HG03064 (cell line): ENCODE results near the gene DDN.

Experiments
- ATAC-seq: cut with Tn5 transposase; IDR thresholded peaks from one replicate; pipeline ENCODE4 v1.9.1; 2021; ENCODE audit warnings: low read depth; ENCODE audit not compliant: unreplicated experiment

Gene DDN

DNA sequence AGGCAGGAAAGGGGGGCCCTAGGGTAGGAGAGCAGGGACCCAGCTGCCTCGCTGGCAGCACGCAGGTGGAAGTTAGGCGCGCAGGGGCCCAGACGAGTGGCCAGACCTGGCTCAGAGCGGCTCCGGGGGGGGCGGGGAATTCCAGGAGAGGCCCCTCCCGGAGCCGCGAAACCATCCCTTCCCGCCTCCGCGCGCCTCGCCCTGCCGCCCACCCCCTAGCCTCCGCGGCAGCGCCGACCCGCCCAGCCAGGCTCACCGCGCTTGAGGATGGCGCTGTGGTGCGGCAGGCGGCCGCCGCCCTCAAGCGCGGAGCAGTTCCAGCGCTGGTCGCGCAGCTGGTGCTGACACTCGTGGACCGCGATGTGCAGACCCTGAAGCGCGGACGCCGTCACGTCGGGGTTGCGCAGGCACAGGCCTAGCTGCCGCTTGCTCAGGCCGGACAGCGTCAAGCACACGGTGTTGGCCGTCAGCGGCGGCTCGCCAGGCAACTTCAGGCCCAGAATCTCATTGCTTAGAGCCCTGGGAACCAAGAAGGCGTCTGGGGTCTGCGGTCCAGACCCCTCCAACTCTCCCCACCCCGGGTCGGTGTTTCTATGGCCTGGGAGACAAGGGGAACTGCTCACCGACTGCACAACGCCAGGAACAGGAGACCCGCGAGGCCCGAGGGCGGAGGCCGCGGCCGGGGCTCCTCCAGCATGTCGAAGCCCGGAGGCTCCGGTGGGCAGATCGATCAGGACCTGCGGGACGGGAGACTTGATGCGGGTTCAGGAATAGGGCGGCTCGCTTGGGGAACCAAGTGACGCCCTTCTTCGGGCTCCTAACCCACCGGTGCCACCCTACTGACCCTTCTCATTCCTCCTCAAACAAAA is 29.1 kb downstream of the DDN start:
- ATAC-seq: no peak

- ATAC-seq: no peak
Measured at GRCh38 chr12:48969160-48969771, 29.9 kb downstream of the DDN start.

DNA sequence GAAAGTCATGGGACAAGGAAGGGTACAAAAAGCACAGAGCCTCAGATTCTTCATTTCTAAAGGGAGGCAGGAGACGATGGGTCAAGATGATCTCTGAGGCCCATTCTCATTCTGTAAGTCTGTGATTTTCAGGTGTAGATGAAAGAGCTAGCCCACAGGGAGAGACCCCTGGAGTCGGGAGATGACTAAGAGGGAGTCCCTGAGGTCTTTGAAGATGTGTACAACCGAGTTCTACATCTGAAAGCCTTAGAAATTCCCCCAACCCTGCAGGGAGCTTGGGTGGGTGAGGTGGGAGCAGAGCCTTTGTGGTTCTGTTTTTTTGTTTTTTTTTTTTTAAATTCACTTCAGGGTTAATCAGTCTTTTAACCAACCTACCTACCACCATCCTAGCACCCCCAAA is 30.7 kb downstream of the DDN start:
- no peak for ATAC-seq

- ATAC-seq: no peak
Measured at GRCh38 chr12:48967991-48968390, 31.2 kb downstream of the DDN start.

- no peak for ATAC-seq
Measured at GRCh38 chr12:48966177-48966895, 32.8 kb downstream of the DDN start.

DNA sequence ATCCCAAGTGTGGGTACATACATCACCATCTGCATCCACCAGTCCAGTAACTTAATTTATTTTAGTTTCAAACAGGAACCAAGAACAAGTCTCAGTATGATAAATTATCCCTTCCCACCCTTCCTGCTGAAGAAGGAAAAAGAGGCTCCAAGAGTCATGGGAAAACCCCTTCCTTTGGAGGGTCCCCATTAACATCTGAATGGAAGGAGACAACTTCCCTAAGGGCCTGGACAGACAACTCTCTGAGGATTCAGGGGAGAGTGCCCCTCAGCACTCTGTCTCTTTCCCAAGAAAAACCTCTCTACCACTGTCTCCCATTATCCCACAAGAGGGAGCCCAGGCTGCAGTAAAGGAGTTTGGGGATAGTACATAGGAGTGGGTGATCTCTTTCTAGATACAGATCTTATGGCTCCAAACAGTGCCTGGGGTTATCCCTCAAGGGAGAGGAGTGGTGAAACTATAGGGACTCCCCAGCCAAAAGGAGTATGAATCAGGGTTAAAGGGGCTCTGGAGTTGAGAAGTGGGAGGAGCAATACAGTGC is 33.8 kb downstream of the DDN start:
- ATAC-seq: no peak

DNA sequence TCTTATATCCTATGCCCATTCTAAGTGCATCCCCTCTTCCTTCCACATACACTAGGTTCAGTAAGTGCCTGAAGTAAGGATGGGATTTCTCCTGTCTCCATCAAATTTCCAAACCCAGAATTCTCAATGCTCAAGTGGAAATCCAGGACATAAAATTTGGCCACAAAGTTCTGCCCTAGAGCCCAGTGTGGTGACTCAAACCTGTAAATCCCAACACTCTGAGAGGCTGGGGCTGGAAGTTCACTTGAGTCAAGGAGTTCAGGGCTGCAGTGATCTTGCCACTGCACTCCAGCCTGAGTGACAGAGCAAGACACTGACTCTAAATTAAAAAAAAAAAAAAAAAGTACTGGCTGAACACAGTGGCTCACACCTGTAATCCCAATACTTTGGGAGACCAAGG is 37.4 kb downstream of the DDN start:
- no peak for ATAC-seq

GRCh38 chr12:48961331-48961730 is 37.8 kb downstream of the DDN start:
- ATAC-seq: no peak

- no peak for ATAC-seq
Measured at GRCh38 chr12:48960834-48961233, 38.3 kb downstream of the DDN start.

- ATAC-seq: no peak
Measured at GRCh38 chr12:48958049-48958388, 41.2 kb downstream of the DDN start.

- peak; percentile 82 for ATAC-seq
Measured at GRCh38 chr12:48957141-48958048, 41.8 kb downstream of the DDN start, which contains the start of gene ARF3. Gene ARF3 (minus strand): TSS chr12:48957487. CDS start chr12:48941095, 16,392 bp downstream.

DNA sequence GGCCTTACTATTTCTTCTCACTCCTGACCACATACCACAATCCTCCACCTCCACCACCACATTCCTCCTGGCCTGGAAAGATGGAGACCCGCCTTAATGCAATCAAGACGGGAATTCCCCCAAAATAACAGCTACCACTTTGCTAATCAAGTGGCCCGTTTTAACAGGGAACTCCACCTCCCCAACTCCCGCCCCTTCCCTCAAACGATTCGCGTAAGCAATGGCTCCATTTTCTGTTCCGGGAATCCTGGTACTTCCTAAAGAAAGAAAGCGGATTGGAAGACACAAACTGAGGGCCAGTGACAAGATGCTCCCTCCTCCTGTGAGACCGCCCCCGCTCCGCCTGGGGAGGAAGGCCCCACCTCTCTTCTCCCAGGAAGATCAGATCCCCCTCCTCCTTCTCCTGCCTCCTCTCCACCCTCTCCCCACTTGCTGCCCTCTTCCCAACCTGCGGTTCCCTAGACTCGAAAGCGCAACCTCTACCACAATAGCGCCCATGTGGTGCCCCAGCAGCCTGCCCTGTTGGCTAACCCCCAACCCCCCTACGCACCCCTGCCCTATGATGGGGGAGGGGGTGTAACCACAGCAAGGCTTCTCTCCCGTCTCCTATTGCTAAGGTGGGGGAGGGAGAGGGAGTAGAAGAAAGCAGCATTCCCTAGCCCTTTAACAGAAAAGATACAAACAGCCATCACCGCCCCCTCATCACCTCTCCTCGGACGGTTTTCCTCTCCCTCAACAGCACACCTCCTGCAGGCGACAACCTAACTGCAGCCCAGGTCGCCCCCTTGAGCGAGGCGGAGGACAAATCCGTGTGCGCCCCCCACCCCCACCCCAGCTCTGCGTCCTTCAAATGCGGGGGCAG is 42.7 kb downstream of the DDN start:
- no peak for ATAC-seq

GRCh38 chr12:48954841-48955501 is 44.2 kb downstream of the DDN start:
- ATAC-seq: no peak

DNA sequence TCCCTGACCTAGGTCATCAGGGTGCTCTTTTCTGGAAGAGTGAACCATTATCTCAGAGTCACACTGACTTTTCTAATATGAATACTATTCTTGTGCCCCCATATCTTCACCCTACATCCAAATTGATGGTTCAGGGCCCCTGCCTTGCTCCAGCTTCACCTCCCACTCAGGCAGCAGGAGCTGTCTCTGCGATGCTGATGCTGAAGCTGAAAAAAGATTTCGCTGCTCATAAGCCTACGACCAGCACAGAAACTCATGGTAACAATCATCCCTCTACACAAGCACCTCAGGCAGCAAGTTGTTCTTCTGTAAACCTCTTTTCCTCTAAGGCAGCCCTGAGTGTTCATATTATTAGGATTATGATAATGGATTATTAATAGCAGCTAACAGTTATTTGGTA is 45.1 kb downstream of the DDN start:
- ATAC-seq: no peak

DNA sequence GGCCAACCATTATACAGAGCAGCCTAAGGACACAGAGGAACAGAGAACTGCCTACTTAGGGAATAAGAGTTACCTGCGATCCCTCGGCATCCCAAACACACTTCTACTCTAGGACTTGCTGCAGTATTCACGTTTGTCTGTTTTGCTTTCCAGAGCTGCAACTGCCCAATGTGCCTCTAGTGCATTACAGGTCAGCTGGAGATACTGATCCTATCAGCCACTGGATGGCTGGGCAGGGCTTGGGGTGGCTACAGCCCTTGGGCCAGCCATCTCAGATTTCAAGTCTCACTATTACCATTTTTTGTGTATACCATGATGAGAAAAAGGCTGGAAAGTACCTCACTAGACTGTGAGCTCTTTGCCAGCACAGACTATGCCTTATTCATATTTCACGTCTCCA is 46.5 kb downstream of the DDN start:
- no peak for ATAC-seq

DNA sequence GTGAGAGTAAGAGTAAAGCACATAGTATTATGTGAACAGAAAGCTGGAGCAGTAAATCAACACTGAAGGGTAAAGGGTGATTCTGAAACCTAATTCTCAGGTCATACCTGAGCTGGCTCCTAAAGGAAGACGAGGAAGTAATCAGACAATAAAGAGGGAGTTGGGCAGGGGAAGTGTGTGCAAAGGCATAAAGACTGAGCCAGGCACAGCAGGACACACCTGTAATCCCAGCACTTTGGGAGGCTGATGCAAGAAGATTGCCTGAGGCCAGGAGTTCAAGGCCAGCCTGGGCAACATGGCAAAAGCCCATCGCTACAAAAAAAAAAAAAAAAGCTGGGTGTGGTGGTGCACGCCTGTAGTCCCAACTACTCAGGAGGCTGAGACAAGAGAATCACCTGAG is 51.4 kb downstream of the DDN start:
- ATAC-seq: no peak

DNA sequence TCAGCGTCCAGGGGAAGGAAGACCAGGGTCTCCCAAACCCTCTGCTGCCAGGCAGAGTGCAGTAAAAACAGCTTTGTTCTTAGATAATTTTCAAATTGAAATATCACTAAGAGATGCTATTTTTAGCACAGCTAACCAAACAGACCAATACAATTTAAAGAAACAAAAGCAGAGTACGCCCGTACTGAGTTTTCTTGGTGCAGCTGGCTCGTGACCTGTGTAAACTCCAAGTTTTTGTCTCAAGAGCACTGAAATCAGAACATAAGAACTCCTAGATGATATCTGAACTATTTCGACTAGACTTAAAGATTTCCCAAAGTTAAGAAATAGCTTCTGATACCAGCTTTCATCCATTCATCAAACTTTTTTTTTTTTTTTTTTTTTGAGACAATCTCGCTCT is 52.2 kb downstream of the DDN start:
- no peak for ATAC-seq

- no peak for ATAC-seq
Measured at GRCh38 chr12:48946205-48946604, 53.0 kb downstream of the DDN start.
